Cardiac fibroblast (primary cell): ENCODE data around the gene FAM124A.

Experiments used
- DNase-seq, 2 donors: peaks; one replicate each; pipeline versions ENCODE4 v3.0.0 to v3.0.0-alpha.2; 2010; ENCODE audit warnings: low read depth in 2 of 2
- H3K4me3 ChIP-seq, 2 donors: replicated peaks in 1 of 2; 1 replicate in 1 of 2; 2 replicates in 1 of 2; pipeline ENCODE4 v1.5.1; 2011; ENCODE audit warnings: low read depth in 2 of 2, low read length in 2 of 2, mild to moderate bottlenecking in 2 of 2, moderate library complexity in 1 of 2
- TF ChIP-seq, protein P1 (sequence below): IDR thresholded peaks from one replicate; pipeline ENCODE4 v1.5.1; 2011; ENCODE audit warnings: low read depth, mild to moderate bottlenecking, low read length, inconsistent platforms

Gene FAM124A

DNA sequence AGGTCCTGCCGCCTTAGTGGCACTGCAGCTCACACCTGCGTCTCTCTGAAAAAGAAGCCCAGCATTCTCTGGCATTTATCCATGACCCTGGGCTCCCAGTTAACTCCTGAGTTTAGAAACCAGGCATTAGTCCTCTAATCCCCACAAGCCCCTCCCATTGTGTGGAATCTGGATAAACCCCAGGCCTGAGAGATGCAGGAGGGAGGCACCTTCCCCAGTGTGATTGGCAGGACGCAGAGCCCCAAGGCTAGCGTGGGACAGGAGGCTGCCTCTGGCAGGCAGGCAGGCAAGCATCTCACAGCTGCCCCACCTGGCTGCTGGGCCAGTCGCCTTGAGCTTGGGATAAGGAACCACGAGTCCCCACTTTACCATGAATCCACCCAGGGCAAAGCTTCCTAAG lies 106.3 kb downstream of the FAM124A start:
- TF ChIP-seq, protein P1, sequence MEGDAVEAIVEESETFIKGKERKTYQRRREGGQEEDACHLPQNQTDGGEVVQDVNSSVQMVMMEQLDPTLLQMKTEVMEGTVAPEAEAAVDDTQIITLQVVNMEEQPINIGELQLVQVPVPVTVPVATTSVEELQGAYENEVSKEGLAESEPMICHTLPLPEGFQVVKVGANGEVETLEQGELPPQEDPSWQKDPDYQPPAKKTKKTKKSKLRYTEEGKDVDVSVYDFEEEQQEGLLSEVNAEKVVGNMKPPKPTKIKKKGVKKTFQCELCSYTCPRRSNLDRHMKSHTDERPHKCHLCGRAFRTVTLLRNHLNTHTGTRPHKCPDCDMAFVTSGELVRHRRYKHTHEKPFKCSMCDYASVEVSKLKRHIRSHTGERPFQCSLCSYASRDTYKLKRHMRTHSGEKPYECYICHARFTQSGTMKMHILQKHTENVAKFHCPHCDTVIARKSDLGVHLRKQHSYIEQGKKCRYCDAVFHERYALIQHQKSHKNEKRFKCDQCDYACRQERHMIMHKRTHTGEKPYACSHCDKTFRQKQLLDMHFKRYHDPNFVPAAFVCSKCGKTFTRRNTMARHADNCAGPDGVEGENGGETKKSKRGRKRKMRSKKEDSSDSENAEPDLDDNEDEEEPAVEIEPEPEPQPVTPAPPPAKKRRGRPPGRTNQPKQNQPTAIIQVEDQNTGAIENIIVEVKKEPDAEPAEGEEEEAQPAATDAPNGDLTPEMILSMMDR: no peak
- DNase-seq: no peak

GRCh38 chr13:51329606-51330005 lies 107.4 kb downstream of the FAM124A start:
- DNase-seq: no peak
- TF ChIP-seq, protein P1: no peak
- no peak overlapping the region for H3K4me3 ChIP-seq

More for the DNA sequence above, 106.3 kb downstream of the FAM124A start:
- no peak overlapping the region for H3K4me3 ChIP-seq

GRCh38 chr13:51330791-51331190 lies 108.6 kb downstream of the FAM124A start:
- DNase-seq: peak; percentile 60 to 64
- TF ChIP-seq, protein P1: no peak
- no peak overlapping the region for H3K4me3 ChIP-seq

DNA sequence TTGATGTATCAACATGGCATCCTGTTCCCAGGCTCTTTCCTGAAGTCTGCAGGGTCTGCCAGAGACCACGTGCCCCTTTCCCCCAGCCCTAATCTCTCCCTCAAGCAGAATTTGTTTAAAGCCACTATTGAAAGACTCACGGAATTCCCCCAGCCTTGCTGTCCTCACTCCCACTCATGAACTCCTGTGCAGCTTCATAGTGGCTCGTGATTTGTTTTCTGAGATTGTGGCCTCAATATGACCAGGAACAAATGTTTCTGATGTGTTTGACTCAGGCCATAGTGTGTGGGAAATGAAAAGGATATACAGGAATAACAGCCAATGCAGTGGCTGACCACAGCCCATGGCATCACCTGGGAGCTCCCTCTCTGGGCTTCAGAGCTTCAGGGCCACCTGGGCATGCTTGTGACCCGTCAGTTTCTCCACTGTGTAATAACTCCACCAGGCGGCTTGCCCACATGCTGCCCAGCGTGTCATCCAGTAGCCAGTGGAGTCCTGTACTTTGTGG lies 109.2 kb downstream of the FAM124A start:
- H3K4me3 ChIP-seq: no peak overlapping the region
- DNase-seq: no peak

DNA sequence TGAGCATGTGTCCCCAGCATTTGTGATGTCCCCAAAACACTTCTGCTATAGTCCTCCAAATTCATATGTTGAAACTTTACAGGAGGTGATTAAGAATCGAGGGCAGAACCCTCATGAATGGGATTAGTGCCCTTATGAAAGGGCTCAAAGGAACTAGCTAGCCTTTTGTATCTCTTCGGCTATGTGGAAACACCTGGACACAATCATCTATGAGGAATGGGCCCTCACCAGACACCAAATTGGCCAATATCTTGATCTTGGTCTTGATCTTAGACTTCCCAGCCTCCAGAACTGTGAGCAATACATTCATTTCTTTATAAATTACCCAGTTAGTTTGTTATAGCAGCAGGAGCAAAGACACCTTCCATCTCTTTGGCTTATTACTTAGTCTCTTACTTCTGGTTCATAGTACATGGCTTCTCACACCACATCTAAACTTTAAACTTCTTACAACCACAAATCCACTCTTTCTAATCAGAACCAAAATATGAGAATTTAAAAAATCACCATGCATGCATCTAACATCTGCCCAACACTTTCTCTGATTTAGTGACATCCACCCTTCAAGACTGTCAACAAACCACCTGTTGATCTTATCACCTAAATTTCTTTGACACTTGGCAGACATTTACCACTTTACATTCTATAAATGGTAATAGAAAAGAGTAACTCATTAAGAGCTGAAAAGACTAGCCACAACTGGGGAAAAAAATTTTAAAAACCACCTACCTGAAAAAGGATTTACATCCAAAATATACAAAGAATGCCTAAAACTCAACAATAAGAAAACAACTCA lies 110.6 kb downstream of the FAM124A start:
- DNase-seq: no peak
- H3K4me3 ChIP-seq: no peak overlapping the region
- TF ChIP-seq, protein P1: no peak

More for the DNA sequence above, 109.2 kb downstream of the FAM124A start:
- TF ChIP-seq, protein P1: no peak

DNA sequence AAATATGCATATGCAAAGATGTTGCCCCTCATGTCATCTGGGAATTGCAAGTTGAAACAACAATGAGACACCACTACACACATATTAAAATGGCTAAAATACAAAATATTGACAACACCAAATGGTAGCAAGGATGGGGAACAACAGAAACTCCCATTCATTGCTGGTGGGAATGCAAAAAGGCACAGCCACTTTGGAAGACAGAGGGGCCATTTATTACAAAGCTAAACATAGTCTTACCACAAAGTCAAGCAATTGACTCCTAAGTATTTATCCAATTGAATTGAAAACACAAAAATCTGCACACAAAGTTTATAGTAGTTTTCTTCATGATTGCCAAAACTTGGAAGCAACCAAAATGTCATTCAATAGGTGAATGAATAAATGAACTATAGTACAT lies 111.2 kb downstream of the FAM124A start:
- DNase-seq: no peak
- TF ChIP-seq, protein P1: no peak
- H3K4me3 ChIP-seq: no peak overlapping the region
